ENCODE measurements around the gene LARGE1.

The LARGE1 gene

GRCh38 chr22:33272871-33273270 lies 647.4 kb downstream of the LARGE1 start:
- no peaks in the 10 kb centered on the region for H3K4me1 ChIP-seq (ENCODE audit: control insufficient read depth, insufficient read depth, low read length)
- no peak overlapping the region for H3K4me3 ChIP-seq (ENCODE audit: low read depth, low read length)
- no peak overlapping the region for H3K9ac ChIP-seq (ENCODE audit: low read depth, low read length)
- no peaks in the 10 kb centered on the region for H3K36me3 ChIP-seq (ENCODE audit: control insufficient read depth, insufficient read depth, low read length)
- no peaks in the 10 kb centered on the region for H3K27me3 ChIP-seq (ENCODE audit: control insufficient read depth, insufficient read depth, low read length)
- H3K9me3 ChIP-seq (ENCODE audit: control insufficient read depth, insufficient read depth, low read length): no peaks in the 10 kb centered on the region

DNA sequence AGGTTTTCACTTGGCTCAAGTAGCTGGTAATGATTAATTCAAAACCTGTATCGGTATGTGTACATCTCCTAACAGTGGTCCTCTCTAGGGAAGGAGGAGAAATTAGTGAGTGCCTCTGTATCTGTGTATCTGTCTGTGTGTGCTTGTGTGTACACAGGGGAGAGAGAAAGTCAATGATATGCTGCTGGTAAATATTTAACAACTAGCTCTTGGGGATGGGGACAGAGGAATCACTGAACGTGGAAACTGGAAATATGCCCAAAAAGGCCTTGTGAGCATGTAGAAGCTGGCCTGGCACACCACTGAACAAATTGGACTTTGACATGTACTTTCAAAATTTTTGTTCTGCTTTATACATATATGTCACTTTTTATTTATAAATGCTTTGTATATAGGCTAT lies 648.1 kb downstream of the LARGE1 start:
- Histone ChIP-seq H3K27me3 (ENCODE audit: control insufficient read depth, insufficient read depth, low read length) (no peaks in the 10 kb centered on the region), H3K4me3 (ENCODE audit: low read depth, low read length) (no peak overlapping the region), H3K36me3 (ENCODE audit: control insufficient read depth, insufficient read depth, low read length) (no peaks in the 10 kb centered on the region), H3K9ac (ENCODE audit: low read depth, low read length) (no peak overlapping the region), H3K4me1 (ENCODE audit: control insufficient read depth, insufficient read depth, low read length) (no peaks in the 10 kb centered on the region), H3K9me3 (ENCODE audit: control insufficient read depth, insufficient read depth, low read length) (no peaks in the 10 kb centered on the region)

- no peaks in the 10 kb centered on the region for H3K27me3 ChIP-seq (ENCODE audit: control insufficient read depth, insufficient read depth, low read length)
- H3K4me3 ChIP-seq (ENCODE audit: low read depth, low read length): no peak overlapping the region
- H3K36me3 ChIP-seq (ENCODE audit: control insufficient read depth, insufficient read depth, low read length): no peaks in the 10 kb centered on the region
- H3K9me3 ChIP-seq (ENCODE audit: control insufficient read depth, insufficient read depth, low read length): no peaks in the 10 kb centered on the region
- H3K9ac ChIP-seq (ENCODE audit: low read depth, low read length): no peak overlapping the region
- H3K4me1 ChIP-seq (ENCODE audit: control insufficient read depth, insufficient read depth, low read length): no peaks in the 10 kb centered on the region
Observed at GRCh38 chr22:33271390-33272161, 648.7 kb downstream of the LARGE1 start.

GRCh38 chr22:33270596-33270995 lies 649.7 kb downstream of the LARGE1 start:
- Histone ChIP-seq H3K4me3 (ENCODE audit: low read depth, low read length) (no peak overlapping the region), H3K27me3 (ENCODE audit: control insufficient read depth, insufficient read depth, low read length) (no peaks in the 10 kb centered on the region), H3K9ac (ENCODE audit: low read depth, low read length) (no peak overlapping the region), H3K9me3 (ENCODE audit: control insufficient read depth, insufficient read depth, low read length) (no peaks in the 10 kb centered on the region), H3K36me3 (ENCODE audit: control insufficient read depth, insufficient read depth, low read length) (no peaks in the 10 kb centered on the region), H3K4me1 (ENCODE audit: control insufficient read depth, insufficient read depth, low read length) (no peaks in the 10 kb centered on the region)

DNA sequence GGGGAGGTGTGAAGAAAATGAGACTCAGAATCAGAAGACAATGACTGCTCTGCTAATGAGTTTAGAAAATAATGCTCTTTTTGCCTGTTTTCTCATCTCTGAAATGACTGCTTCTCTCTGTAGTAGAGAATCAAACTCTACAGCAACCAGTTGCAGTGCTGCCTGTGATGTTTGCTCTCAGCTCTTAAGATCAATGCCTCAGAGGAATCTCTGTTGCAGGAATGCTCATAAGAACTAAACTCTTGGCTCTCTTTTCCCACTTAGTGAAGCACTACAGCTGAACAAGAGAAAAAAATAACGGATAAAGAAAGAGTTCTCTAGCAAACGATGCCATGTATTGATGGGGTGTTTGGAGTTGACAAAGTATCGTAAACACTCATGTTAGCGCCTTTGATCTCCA lies 658.6 kb downstream of the LARGE1 start:
- Histone ChIP-seq H3K4me1 (ENCODE audit: control insufficient read depth, insufficient read depth, low read length) (no peaks in the 10 kb centered on the region), H3K27me3 (ENCODE audit: control insufficient read depth, insufficient read depth, low read length) (peaks cover 3% of the 10 kb centered on the region), H3K9me3 (ENCODE audit: control insufficient read depth, insufficient read depth, low read length) (no peaks in the 10 kb centered on the region), H3K36me3 (ENCODE audit: control insufficient read depth, insufficient read depth, low read length) (no peaks in the 10 kb centered on the region), H3K9ac (ENCODE audit: low read depth, low read length) (no peak overlapping the region), H3K4me3 (ENCODE audit: low read depth, low read length) (no peak overlapping the region)

DNA sequence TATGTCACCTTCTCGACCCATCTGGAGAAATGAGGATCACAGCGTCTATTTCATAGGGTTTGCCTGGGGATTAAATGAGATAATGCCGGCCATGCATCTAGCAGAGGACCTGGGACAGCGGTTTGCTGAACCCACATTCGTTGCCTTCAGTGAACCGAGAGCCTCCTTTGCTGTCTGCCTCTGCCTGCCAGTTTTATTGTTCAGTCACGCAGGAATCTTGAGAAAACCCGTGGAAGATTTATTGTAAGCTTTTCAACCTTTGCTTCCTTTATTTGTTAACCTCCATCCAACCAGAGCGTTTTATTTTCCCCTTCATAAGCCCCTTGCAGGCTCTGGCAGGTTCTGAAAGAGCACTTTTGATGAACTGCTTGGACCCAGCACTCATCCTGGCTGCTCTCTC lies 659.8 kb downstream of the LARGE1 start:
- Histone ChIP-seq H3K9ac (ENCODE audit: low read depth, low read length) (no peak overlapping the region), H3K4me3 (ENCODE audit: low read depth, low read length) (no peak overlapping the region), H3K27me3 (ENCODE audit: control insufficient read depth, insufficient read depth, low read length) (peaks cover 4% of the 10 kb centered on the region), H3K36me3 (ENCODE audit: control insufficient read depth, insufficient read depth, low read length) (no peaks in the 10 kb centered on the region), H3K9me3 (ENCODE audit: control insufficient read depth, insufficient read depth, low read length) (no peaks in the 10 kb centered on the region), H3K4me1 (ENCODE audit: control insufficient read depth, insufficient read depth, low read length) (no peaks in the 10 kb centered on the region)

DNA sequence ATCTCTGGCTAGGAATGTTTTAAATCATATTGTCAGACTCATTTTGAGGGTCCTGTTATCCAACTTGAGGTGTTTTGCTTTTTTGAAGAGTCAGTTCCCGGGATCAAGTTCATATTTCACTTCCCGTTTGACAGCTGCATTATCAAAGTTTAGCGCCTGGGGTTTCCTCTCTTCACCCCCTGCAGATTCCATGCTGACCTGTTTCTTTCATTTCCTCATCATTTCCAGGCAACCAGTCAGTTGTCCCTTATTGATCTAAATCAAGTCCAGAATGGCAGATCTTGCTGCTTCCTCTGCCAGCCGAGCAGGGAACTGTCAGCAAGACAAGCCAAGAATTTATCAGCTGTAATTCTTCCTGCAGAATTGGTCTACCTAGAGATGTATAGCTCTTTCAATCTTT lies 664.5 kb downstream of the LARGE1 start:
- no peak overlapping the region for H3K4me3 ChIP-seq (ENCODE audit: low read depth, low read length)
- no peaks in the 10 kb centered on the region for H3K4me1 ChIP-seq (ENCODE audit: control insufficient read depth, insufficient read depth, low read length)
- H3K9me3 ChIP-seq (ENCODE audit: control insufficient read depth, insufficient read depth, low read length): no peaks in the 10 kb centered on the region
- H3K36me3 ChIP-seq (ENCODE audit: control insufficient read depth, insufficient read depth, low read length): no peaks in the 10 kb centered on the region
- H3K9ac ChIP-seq (ENCODE audit: low read depth, low read length): no peak overlapping the region
- peaks cover 2% of the 10 kb centered on the region for H3K27me3 ChIP-seq (ENCODE audit: control insufficient read depth, insufficient read depth, low read length)

GRCh38 chr22:33248948-33249347 lies 671.3 kb downstream of the LARGE1 start:
- H3K9ac ChIP-seq (ENCODE audit: low read depth, low read length): no peak overlapping the region
- no peak overlapping the region for H3K4me3 ChIP-seq (ENCODE audit: low read depth, low read length)
- no peaks in the 10 kb centered on the region for H3K4me1 ChIP-seq (ENCODE audit: control insufficient read depth, insufficient read depth, low read length)
- H3K36me3 ChIP-seq (ENCODE audit: control insufficient read depth, insufficient read depth, low read length): no peaks in the 10 kb centered on the region
- peaks cover 3% of the 10 kb centered on the region for H3K27me3 ChIP-seq (ENCODE audit: control insufficient read depth, insufficient read depth, low read length)
- H3K9me3 ChIP-seq (ENCODE audit: control insufficient read depth, insufficient read depth, low read length): no peaks in the 10 kb centered on the region

GRCh38 chr22:33247758-33248157 lies 672.5 kb downstream of the LARGE1 start:
- no peaks in the 10 kb centered on the region for H3K36me3 ChIP-seq (ENCODE audit: control insufficient read depth, insufficient read depth, low read length)
- no peaks in the 10 kb centered on the region for H3K4me1 ChIP-seq (ENCODE audit: control insufficient read depth, insufficient read depth, low read length)
- no peak overlapping the region for H3K4me3 ChIP-seq (ENCODE audit: low read depth, low read length)
- no peaks in the 10 kb centered on the region for H3K9me3 ChIP-seq (ENCODE audit: control insufficient read depth, insufficient read depth, low read length)
- no peak overlapping the region for H3K9ac ChIP-seq (ENCODE audit: low read depth, low read length)
- H3K27me3 ChIP-seq (ENCODE audit: control insufficient read depth, insufficient read depth, low read length): peaks cover 3% of the 10 kb centered on the region

DNA sequence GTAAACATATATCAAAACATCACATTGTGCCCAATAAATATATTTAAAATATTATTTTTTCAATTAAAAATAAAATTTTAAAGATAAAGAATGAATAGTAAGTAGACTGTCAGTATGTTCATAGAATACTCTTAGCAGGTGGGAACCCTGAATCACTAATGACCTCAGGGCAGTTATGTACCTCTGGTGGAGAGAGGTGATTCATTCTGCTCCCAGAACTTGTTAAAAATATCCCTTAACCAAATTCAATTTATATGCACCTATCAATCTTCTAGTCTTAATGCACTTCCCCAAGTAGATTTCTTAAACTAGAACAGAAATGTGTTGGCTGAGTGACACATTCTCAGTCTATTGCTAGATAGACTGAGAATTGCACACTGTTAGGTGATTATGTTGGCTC lies 678.2 kb downstream of the LARGE1 start:
- Histone ChIP-seq H3K4me1 (ENCODE audit: control insufficient read depth, insufficient read depth, low read length) (no peaks in the 10 kb centered on the region), H3K27me3 (ENCODE audit: control insufficient read depth, insufficient read depth, low read length) (peaks cover 3% of the 10 kb centered on the region), H3K9ac (ENCODE audit: low read depth, low read length) (no peak overlapping the region), H3K36me3 (ENCODE audit: control insufficient read depth, insufficient read depth, low read length) (no peaks in the 10 kb centered on the region), H3K9me3 (ENCODE audit: control insufficient read depth, insufficient read depth, low read length) (no peaks in the 10 kb centered on the region), H3K4me3 (ENCODE audit: low read depth, low read length) (no peak overlapping the region)

DNA sequence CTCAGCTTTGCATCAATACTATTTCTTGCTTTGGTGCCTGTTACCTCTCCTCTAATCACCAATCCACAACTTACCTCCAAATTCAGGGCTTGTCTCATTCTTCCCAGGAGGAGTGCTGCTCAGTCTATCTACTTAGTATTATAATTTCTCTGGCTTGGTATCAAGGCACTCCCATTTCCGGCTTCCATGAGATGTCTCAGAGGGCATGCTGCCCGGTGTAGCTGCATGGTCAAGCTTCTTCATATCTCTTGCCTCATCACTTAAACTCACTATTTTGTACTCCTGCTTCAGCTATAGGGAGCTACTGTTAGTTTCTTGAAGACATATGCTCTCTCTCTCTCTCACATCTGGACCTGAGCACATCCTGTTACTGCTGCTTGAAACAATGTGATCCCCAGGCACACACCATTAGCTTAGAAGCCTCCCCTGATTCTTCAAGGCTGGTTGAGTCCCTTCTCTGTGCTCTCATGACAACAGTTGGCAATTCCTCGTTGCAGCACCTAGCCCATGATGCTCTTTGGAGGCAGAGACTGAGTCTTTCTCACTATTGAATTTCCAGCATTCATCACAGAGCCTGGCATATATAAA lies 679.3 kb downstream of the LARGE1 start:
- no peaks in the 10 kb centered on the region for H3K4me1 ChIP-seq (ENCODE audit: control insufficient read depth, insufficient read depth, low read length)
- no peak overlapping the region for H3K4me3 ChIP-seq (ENCODE audit: low read depth, low read length)
- H3K36me3 ChIP-seq (ENCODE audit: control insufficient read depth, insufficient read depth, low read length): no peaks in the 10 kb centered on the region
- H3K9ac ChIP-seq (ENCODE audit: low read depth, low read length): no peak overlapping the region
- H3K9me3 ChIP-seq (ENCODE audit: control insufficient read depth, insufficient read depth, low read length): no peaks in the 10 kb centered on the region
- H3K27me3 ChIP-seq (ENCODE audit: control insufficient read depth, insufficient read depth, low read length): peaks cover 3% of the 10 kb centered on the region

- no peaks in the 10 kb centered on the region for H3K4me1 ChIP-seq (ENCODE audit: control insufficient read depth, insufficient read depth, low read length)
- H3K36me3 ChIP-seq (ENCODE audit: control insufficient read depth, insufficient read depth, low read length): no peaks in the 10 kb centered on the region
- peaks cover 7% of the 10 kb centered on the region for H3K9me3 ChIP-seq (ENCODE audit: control insufficient read depth, insufficient read depth, low read length)
- H3K9ac ChIP-seq (ENCODE audit: low read depth, low read length): no peak overlapping the region
- H3K27me3 ChIP-seq (ENCODE audit: control insufficient read depth, insufficient read depth, low read length): no peaks in the 10 kb centered on the region
- H3K4me3 ChIP-seq (ENCODE audit: low read depth, low read length): no peak overlapping the region
Observed at GRCh38 chr22:33232071-33232470, 688.2 kb downstream of the LARGE1 start.

All from iPS-15b (cell line).